HEK293 (cell line): ENCODE measurements around the gene NDOR1.

ENCODE experiments used
- CTCF ChIA-PET: fragments of 350-600 bp; formaldehyde crosslinking; extraction: SDS; loops from one replicate; lab custom pipeline; 2021; ENCODE audit warnings: antibody characterized with exemption; lab: Yijun Ruan, JAX
- POLR2A ChIA-PET: fragments of 300-600 bp; formaldehyde crosslinking; extraction: SDS; loops from one replicate; lab custom pipeline; 2020; ENCODE audit warnings: antibody characterized with exemption, inconsistent platforms; lab: Yijun Ruan, JAX
- H3K27ac ChIP-seq: fragments of 200-500 bp; sonication (Bioruptor generic); 2 replicates; pipeline ENCODE4 v1.5.1; 2014; ENCODE audit warnings: low read depth, low read length, control low read depth, inconsistent platforms; ENCODE audit errors: extremely low read depth
- H3K36me3 ChIP-seq, 2 experiments: fragments of 200-500 bp in 1 of 2; sonication (Bioruptor generic) in 1 of 2; 1 replicate in 1 of 2; 2 replicates in 1 of 2; pipeline ENCODE4 v1.5.1; 2014 to 2017; ENCODE audit warnings: inconsistent platforms in 2 of 2, low read length in 2 of 2; ENCODE audit not compliant: control insufficient read depth in 2 of 2, insufficient read depth in 1 of 2
- H3K4me1 ChIP-seq: fragments of 200-500 bp; sonication (Bioruptor generic); 2 replicates; pipeline ENCODE4 v1.5.1; 2014; ENCODE audit warnings: mild to moderate bottlenecking, low read length, inconsistent platforms; ENCODE audit not compliant: control insufficient read depth, insufficient read depth
- H3K4me3 ChIP-seq: 2 replicates; pipeline ENCODE4 v1.5.1; 2011; ENCODE audit warnings: low read depth, mild to moderate bottlenecking, control low read depth, low read length, moderate library complexity
- H3K9me3 ChIP-seq: fragments of 200-500 bp; sonication (Bioruptor generic); 2 replicates; pipeline ENCODE4 v1.5.1; 2014; ENCODE audit warnings: low read depth, low read length, inconsistent platforms; ENCODE audit not compliant: control insufficient read depth, insufficient read depth
- ATF2 ChIP-seq: fragments of 450-650 bp; formaldehyde crosslinking; IDR thresholded peaks from 2 replicates; pipeline ENCODE4 v1.5.1; 2016; ENCODE audit warnings: missing biosample characterization, missing genetic modification characterization, low read depth
- BCL11A ChIP-seq: fragments of 450-650 bp; formaldehyde crosslinking; IDR thresholded peaks from 2 replicates; pipeline ENCODE4 v1.5.1; 2016; ENCODE audit warnings: low read depth, missing biosample characterization, missing genetic modification characterization
- GLIS2 ChIP-seq: fragments of 450-650 bp; formaldehyde crosslinking; IDR thresholded peaks from 2 replicates; pipeline ENCODE4 v1.5.1; 2016; ENCODE audit warnings: missing biosample characterization, missing genetic modification characterization
- KLF16 ChIP-seq: fragments of 450-650 bp; formaldehyde crosslinking; IDR thresholded peaks from 2 replicates; pipeline ENCODE4 v1.5.1; 2017; ENCODE audit warnings: missing biosample characterization, missing genetic modification characterization
- KLF8 ChIP-seq: fragments of 450-650 bp; formaldehyde crosslinking; IDR thresholded peaks from 2 replicates; pipeline ENCODE4 v1.5.1; 2016; ENCODE audit warnings: missing biosample characterization, missing genetic modification characterization
- OSR2 ChIP-seq: fragments of 450-650 bp; formaldehyde crosslinking; IDR thresholded peaks from 2 replicates; pipeline ENCODE4 v1.5.1; 2016; ENCODE audit warnings: missing biosample characterization, missing genetic modification characterization
- SCRT1 ChIP-seq: fragments of 450-650 bp; formaldehyde crosslinking; IDR thresholded peaks from 2 replicates; pipeline ENCODE4 v1.5.1; 2016; ENCODE audit warnings: missing biosample characterization, missing genetic modification characterization, borderline replicate concordance
- SCRT2 ChIP-seq: fragments of 450-650 bp; formaldehyde crosslinking; IDR thresholded peaks from 2 replicates; pipeline ENCODE4 v1.5.1; 2016; ENCODE audit warnings: missing biosample characterization, missing genetic modification characterization
- SP2 ChIP-seq: fragments of 450-650 bp; formaldehyde crosslinking; IDR thresholded peaks from 2 replicates; pipeline ENCODE4 v1.5.1; 2016; ENCODE audit warnings: missing biosample characterization, missing genetic modification characterization
- SP3 ChIP-seq: fragments of 450-650 bp; formaldehyde crosslinking; IDR thresholded peaks from 2 replicates; pipeline ENCODE4 v1.5.1; 2016; ENCODE audit warnings: missing biosample characterization, missing genetic modification characterization
- ZBTB17 ChIP-seq: fragments of 450-650 bp; formaldehyde crosslinking; IDR thresholded peaks from 2 replicates; pipeline ENCODE4 v1.5.1; 2016; ENCODE audit warnings: missing biosample characterization, missing genetic modification characterization
- ZBTB48 ChIP-seq: fragments of 450-650 bp; formaldehyde crosslinking; IDR thresholded peaks from 2 replicates; pipeline ENCODE4 v1.5.1; 2016; ENCODE audit warnings: missing biosample characterization, missing genetic modification characterization
- ZBTB8A ChIP-seq: fragments of 450-650 bp; formaldehyde crosslinking; IDR thresholded peaks from 2 replicates; pipeline ENCODE4 v1.5.1; 2016; ENCODE audit warnings: missing biosample characterization, missing genetic modification characterization
- ZFP69B ChIP-seq: fragments of 450-650 bp; formaldehyde crosslinking; IDR thresholded peaks from 2 replicates; pipeline ENCODE4 v1.5.1; 2016; ENCODE audit warnings: missing biosample characterization, missing genetic modification characterization
- ZNF133 ChIP-seq: fragments of 450-650 bp; formaldehyde crosslinking; IDR thresholded peaks from 2 replicates; pipeline ENCODE4 v1.5.1; 2016; ENCODE audit warnings: missing biosample characterization, missing genetic modification characterization
- ZNF16 ChIP-seq: fragments of 450-650 bp; formaldehyde crosslinking; IDR thresholded peaks from 2 replicates; pipeline ENCODE4 v1.5.1; 2016; ENCODE audit warnings: low read depth, missing biosample characterization, missing genetic modification characterization
- ZNF174 ChIP-seq: fragments of 450-650 bp; formaldehyde crosslinking; IDR thresholded peaks from 2 replicates; pipeline ENCODE4 v1.5.0; 2017; ENCODE audit warnings: missing biosample characterization, mild to moderate bottlenecking, missing genetic modification characterization
- ZNF221 ChIP-seq: fragments of 450-650 bp; formaldehyde crosslinking; IDR thresholded peaks from 2 replicates; pipeline ENCODE4 v1.5.1; 2017; ENCODE audit warnings: missing biosample characterization, missing genetic modification characterization, borderline replicate concordance
- ZNF335 ChIP-seq: fragments of 450-650 bp; formaldehyde crosslinking; conservative IDR thresholded peaks from 2 replicates; pipeline ENCODE4 v1.5.1; 2016; ENCODE audit warnings: missing biosample characterization, missing genetic modification characterization
- ZNF600 ChIP-seq: fragments of 450-650 bp; formaldehyde crosslinking; IDR thresholded peaks from 2 replicates; pipeline ENCODE4 v1.5.1; 2016; ENCODE audit warnings: missing biosample characterization, missing genetic modification characterization
- ZNF621 ChIP-seq: fragments of 450-650 bp; formaldehyde crosslinking; IDR thresholded peaks from 2 replicates; pipeline ENCODE4 v1.5.1; 2017; ENCODE audit warnings: missing biosample characterization, missing genetic modification characterization
- ZNF692 ChIP-seq: fragments of 450-650 bp; formaldehyde crosslinking; IDR thresholded peaks from 2 replicates; pipeline ENCODE4 v1.5.1; 2016; ENCODE audit warnings: missing biosample characterization, missing genetic modification characterization
- ZNF837 ChIP-seq: fragments of 450-650 bp; formaldehyde crosslinking; IDR thresholded peaks from 2 replicates; pipeline ENCODE4 v1.5.1; 2016; ENCODE audit warnings: missing biosample characterization, missing genetic modification characterization
- ZNF843 ChIP-seq: fragments of 450-650 bp; formaldehyde crosslinking; IDR thresholded peaks from 2 replicates; pipeline ENCODE4 v1.5.1; 2016; ENCODE audit warnings: missing biosample characterization, missing genetic modification characterization
- ZSCAN18 ChIP-seq: fragments of 450-650 bp; formaldehyde crosslinking; IDR thresholded peaks from 2 replicates; pipeline ENCODE4 v1.5.1; 2016; ENCODE audit warnings: missing biosample characterization, missing genetic modification characterization
- TF ChIP-seq, protein P1 (sequence below): fragments of 450-650 bp; formaldehyde crosslinking; IDR thresholded peaks from 2 replicates; pipeline ENCODE4 v1.5.1; 2016; ENCODE audit warnings: missing biosample characterization, missing genetic modification characterization
- TF ChIP-seq, protein P2 (sequence below): fragments of 450-650 bp; IDR thresholded peaks from 2 replicates; pipeline ENCODE4 v1.5.1; 2018; ENCODE audit warnings: missing biosample characterization, mild to moderate bottlenecking, missing genetic modification characterization
- TF ChIP-seq, protein P3 (sequence below): fragments of 450-650 bp; formaldehyde crosslinking; IDR thresholded peaks from 2 replicates; pipeline ENCODE4 v1.5.1; 2016; ENCODE audit warnings: missing biosample characterization, missing genetic modification characterization

NDOR1 gene

GRCh38 chr9:137221506-137222111 lies 16.1 kb downstream of the NDOR1 start:
- Histone ChIP-seq H3K27ac (no peak overlapping the region; the same call in 1 of the 2 replicates), H3K36me3 (peaks cover 0 to 29% of the 10 kb centered on the region in 2 experiments; a peak in 1 of 3 replicates), H3K4me3 (peak overlapping the region; percentile 14), H3K4me1 (peaks cover 4% of the 10 kb centered on the region), H3K9me3 (no peaks in the 10 kb centered on the region)
- CTCF ChIA-PET: interaction anchor here (1.2 to 2.4 kb wide), 2 partner anchors 17 to 100 kb away, joined by 3 to 7 read pairs; partner anchors contain the start of genes NDOR1 and TMEM203
- POLR2A ChIA-PET: interaction anchor here (1.0 to 17.2 kb wide), 5 partner anchors 13 to 187 kb away, joined by 3 to 304 read pairs (median 7); partner anchors contain the start of genes NDOR1, TMEM203, TPRN and TUBB4B
- TF ChIP-seq KLF8 (peak; percentile 33; the same call in 1 of the 2 replicates), ZNF837 (tag by site-specific recombination) (no peak), ZNF600 (tag by site-specific recombination) (no peak), SCRT2 (tag by site-specific recombination) (no peak), ZNF335 (tag by site-specific recombination) (peak; percentile 46), KLF16 (tag by site-specific recombination) (0 out of 2 replicates have a peak, but pooled peaks have one; percentile 20), ZBTB8A (0 out of 2 replicates have a peak, but pooled peaks have one; percentile 11), ATF2 (tag by site-specific recombination) (no peak), ZNF174 (no peak), ZNF692 (tag by site-specific recombination) (0 out of 2 replicates have a peak, but pooled peaks have one; percentile 30), ZFP69B (tag by site-specific recombination) (peak; percentile 47; the same call in 1 of the 2 replicates), ZBTB17 (tag by site-specific recombination) (no peak), OSR2 (tag by site-specific recombination) (no peak), SCRT1 (no peak), ZNF133 (tag by site-specific recombination) (no peak), SP3 (tag by site-specific recombination) (peak; percentile 33; the same call in 1 of the 2 replicates), ZNF621 (tag by site-specific recombination) (no peak), ZSCAN18 (tag by site-specific recombination) (no peak), GLIS2 (peak; percentile 47; the same call in 1 of the 2 replicates), ZNF221 (no peak), ZBTB48 (no peak), BCL11A (0 out of 2 replicates have a peak, but pooled peaks have one; percentile 41), SP2 (tag by site-specific recombination) (peak; percentile 35), ZNF843 (tag by site-specific recombination) (no peak), ZNF16 (tag by site-specific recombination) (no peak)
- TF ChIP-seq, protein P1, sequence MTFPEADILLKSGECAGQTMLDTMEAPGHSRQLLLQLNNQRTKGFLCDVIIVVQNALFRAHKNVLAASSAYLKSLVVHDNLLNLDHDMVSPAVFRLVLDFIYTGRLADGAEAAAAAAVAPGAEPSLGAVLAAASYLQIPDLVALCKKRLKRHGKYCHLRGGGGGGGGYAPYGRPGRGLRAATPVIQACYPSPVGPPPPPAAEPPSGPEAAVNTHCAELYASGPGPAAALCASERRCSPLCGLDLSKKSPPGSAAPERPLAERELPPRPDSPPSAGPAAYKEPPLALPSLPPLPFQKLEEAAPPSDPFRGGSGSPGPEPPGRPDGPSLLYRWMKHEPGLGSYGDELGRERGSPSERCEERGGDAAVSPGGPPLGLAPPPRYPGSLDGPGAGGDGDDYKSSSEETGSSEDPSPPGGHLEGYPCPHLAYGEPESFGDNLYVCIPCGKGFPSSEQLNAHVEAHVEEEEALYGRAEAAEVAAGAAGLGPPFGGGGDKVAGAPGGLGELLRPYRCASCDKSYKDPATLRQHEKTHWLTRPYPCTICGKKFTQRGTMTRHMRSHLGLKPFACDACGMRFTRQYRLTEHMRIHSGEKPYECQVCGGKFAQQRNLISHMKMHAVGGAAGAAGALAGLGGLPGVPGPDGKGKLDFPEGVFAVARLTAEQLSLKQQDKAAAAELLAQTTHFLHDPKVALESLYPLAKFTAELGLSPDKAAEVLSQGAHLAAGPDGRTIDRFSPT: peak; percentile 75; the same call in 1 of the 2 replicates
- TF ChIP-seq, protein P2, sequence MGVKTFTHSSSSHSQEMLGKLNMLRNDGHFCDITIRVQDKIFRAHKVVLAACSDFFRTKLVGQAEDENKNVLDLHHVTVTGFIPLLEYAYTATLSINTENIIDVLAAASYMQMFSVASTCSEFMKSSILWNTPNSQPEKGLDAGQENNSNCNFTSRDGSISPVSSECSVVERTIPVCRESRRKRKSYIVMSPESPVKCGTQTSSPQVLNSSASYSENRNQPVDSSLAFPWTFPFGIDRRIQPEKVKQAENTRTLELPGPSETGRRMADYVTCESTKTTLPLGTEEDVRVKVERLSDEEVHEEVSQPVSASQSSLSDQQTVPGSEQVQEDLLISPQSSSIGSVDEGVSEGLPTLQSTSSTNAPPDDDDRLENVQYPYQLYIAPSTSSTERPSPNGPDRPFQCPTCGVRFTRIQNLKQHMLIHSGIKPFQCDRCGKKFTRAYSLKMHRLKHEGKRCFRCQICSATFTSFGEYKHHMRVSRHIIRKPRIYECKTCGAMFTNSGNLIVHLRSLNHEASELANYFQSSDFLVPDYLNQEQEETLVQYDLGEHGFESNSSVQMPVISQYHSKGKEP (tag by site-specific recombination): no peak
- TF ChIP-seq, protein P3, sequence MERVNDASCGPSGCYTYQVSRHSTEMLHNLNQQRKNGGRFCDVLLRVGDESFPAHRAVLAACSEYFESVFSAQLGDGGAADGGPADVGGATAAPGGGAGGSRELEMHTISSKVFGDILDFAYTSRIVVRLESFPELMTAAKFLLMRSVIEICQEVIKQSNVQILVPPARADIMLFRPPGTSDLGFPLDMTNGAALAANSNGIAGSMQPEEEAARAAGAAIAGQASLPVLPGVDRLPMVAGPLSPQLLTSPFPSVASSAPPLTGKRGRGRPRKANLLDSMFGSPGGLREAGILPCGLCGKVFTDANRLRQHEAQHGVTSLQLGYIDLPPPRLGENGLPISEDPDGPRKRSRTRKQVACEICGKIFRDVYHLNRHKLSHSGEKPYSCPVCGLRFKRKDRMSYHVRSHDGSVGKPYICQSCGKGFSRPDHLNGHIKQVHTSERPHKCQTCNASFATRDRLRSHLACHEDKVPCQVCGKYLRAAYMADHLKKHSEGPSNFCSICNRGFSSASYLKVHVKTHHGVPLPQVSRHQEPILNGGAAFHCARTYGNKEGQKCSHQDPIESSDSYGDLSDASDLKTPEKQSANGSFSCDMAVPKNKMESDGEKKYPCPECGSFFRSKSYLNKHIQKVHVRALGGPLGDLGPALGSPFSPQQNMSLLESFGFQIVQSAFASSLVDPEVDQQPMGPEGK (tag by site-specific recombination): peak; percentile 56
